Upper lobe of left lung (tissue), 4 donors: Measurements from ENCODE around the gene B3GALT6.
A peak's percentile ranks its signal among the peaks of the same experiment; 100 is the strongest.

ENCODE experiments used
- POLR2AphosphoS5 ChIP-seq, 2 donors: sonication (generic); formaldehyde crosslinking; IDR thresholded peaks; one replicate each; pipeline ENCODE4 v1.5.1; 2017; ENCODE audit warnings: antibody characterized with exemption in 2 of 2
- TF ChIP-seq, protein P1 (sequence below), 6 experiments: fragments of 450-650 bp in 4 of 6; fragments of 200-600 bp in 2 of 6; sonication (generic) in 2 of 6; IDR thresholded peaks; one replicate each; pipeline ENCODE4 v1.5.1; 2016 to 2019; ENCODE audit warnings: antibody characterized with exemption in 6 of 6

DNA sequence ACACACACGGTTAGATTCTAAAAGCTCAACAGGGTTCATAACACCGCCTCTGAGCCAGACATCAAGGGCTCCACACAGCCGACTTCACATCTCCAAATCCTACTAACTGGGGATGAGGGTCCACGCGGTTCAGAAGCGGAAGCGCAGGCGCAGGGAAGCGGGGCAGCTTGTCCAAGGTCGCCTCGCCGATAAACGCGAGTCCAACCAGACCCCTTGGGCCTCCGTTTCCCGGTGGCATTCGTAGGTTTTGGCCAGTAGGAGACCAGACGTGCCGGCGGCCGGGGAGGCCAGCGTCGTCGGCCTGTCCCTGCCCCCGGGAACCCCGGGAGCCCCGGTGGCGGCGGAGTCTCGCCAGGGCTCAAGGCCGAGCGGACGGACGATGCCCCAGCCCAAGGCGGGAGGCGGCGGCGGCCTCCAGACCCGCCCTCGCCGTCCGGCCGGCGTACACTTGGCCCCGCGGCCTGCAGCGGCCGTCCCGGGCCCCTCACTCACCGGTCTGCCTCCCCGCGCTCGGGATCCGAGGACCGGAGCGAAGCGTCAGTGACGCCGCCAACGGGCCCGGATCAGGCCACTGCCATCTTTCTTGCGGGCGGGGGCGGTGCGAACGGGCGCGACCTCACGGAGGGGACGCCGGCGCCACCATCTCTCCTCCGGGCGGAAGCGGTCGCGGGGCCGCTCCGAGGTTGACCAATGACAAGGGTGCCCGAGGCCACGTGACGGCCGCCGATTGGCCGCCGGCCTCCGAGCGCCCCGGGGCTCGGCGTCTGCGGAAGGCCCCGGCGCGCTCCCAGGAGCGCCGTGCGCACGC, 433 bp upstream of the B3GALT6 start, which contains the start of gene SDF4:
- TF ChIP-seq POLR2AphosphoS5 (IDR thresholded peaks at IDR 0.05) = peak; percentile 73 to 85
- TF ChIP-seq, protein P1, sequence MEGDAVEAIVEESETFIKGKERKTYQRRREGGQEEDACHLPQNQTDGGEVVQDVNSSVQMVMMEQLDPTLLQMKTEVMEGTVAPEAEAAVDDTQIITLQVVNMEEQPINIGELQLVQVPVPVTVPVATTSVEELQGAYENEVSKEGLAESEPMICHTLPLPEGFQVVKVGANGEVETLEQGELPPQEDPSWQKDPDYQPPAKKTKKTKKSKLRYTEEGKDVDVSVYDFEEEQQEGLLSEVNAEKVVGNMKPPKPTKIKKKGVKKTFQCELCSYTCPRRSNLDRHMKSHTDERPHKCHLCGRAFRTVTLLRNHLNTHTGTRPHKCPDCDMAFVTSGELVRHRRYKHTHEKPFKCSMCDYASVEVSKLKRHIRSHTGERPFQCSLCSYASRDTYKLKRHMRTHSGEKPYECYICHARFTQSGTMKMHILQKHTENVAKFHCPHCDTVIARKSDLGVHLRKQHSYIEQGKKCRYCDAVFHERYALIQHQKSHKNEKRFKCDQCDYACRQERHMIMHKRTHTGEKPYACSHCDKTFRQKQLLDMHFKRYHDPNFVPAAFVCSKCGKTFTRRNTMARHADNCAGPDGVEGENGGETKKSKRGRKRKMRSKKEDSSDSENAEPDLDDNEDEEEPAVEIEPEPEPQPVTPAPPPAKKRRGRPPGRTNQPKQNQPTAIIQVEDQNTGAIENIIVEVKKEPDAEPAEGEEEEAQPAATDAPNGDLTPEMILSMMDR (IDR thresholded peaks at IDR 0.05) = peak in 2 of 6 experiments; percentile 7 to 22
